ENCODE results near the gene SPANXC.

Gene SPANXC

GRCh38 chrX:141221611-141222010, 20.7 kb downstream of the SPANXC start:
- H3K4me3 ChIP-seq (ENCODE audit: insufficient read depth, low read length, poor library complexity, severe bottlenecking): no peak overlapping the region
- H3K9ac ChIP-seq (ENCODE audit: low read length): no peak overlapping the region
- H3K27me3 ChIP-seq (ENCODE audit: low read length): no peaks in the 10 kb centered on the region
- no peaks in the 10 kb centered on the region for H3K9me3 ChIP-seq (ENCODE audit: insufficient read depth, low read length)
- H4K20me1 ChIP-seq (ENCODE audit: low read depth, low read length): no peaks in the 10 kb centered on the region
- no peak for TF ChIP-seq EZH2phosphoT487 (conservative IDR thresholded peaks at IDR 0.05; ENCODE audit: low read length)
- no peak for TF ChIP-seq CTCF (IDR thresholded peaks at IDR 0.05; ENCODE audit: insufficient read depth, low read length, poor library complexity, severe bottlenecking)
- H2AFZ ChIP-seq (ENCODE audit: low read depth, low read length, severe bottlenecking): no peak overlapping the region
- H3K36me3 ChIP-seq (ENCODE audit: low read length): no peaks in the 10 kb centered on the region
- H3K79me2 ChIP-seq (ENCODE audit: insufficient read depth, low read length): no peaks in the 10 kb centered on the region
- no peak overlapping the region for H3K27ac ChIP-seq (ENCODE audit: low read depth, low read length)
- H3F3A ChIP-seq (ENCODE audit: insufficient read depth): no peaks in the 10 kb centered on the region
- no peak overlapping the region for H3K4me2 ChIP-seq (ENCODE audit: low read depth, low read length, poor library complexity, severe bottlenecking)
- H3K9me2 ChIP-seq (replicated peaks; ENCODE audit: insufficient read depth, low read length): no peaks in the 10 kb centered on the region

- Histone ChIP-seq H3F3A (ENCODE audit: insufficient read depth) (no peaks in the 10 kb centered on the region), H3K4me2 (ENCODE audit: low read depth, low read length, poor library complexity, severe bottlenecking) (no peak overlapping the region), H3K9me3 (ENCODE audit: insufficient read depth, low read length) (no peaks in the 10 kb centered on the region), H3K36me3 (ENCODE audit: low read length) (no peaks in the 10 kb centered on the region), H3K27me3 (ENCODE audit: low read length) (no peaks in the 10 kb centered on the region), H4K20me1 (ENCODE audit: low read depth, low read length) (no peaks in the 10 kb centered on the region), H3K9ac (ENCODE audit: low read length) (no peak overlapping the region), H3K79me2 (ENCODE audit: insufficient read depth, low read length) (no peaks in the 10 kb centered on the region), H3K27ac (ENCODE audit: low read depth, low read length) (no peak overlapping the region), H3K4me3 (ENCODE audit: insufficient read depth, low read length, poor library complexity, severe bottlenecking) (no peak overlapping the region), H3K9me2 (replicated peaks; ENCODE audit: insufficient read depth, low read length) (no peaks in the 10 kb centered on the region), H2AFZ (ENCODE audit: low read depth, low read length, severe bottlenecking) (no peak overlapping the region)
- TF ChIP-seq EZH2phosphoT487 (conservative IDR thresholded peaks at IDR 0.05; ENCODE audit: low read length) (no peak), CTCF (IDR thresholded peaks at IDR 0.05; ENCODE audit: insufficient read depth, low read length, poor library complexity, severe bottlenecking) (no peak)
Observed at GRCh38 chrX:141220342-141221008, 21.8 kb downstream of the SPANXC start.

GRCh38 chrX:141214196-141214595, 28.1 kb downstream of the SPANXC start:
- no peak overlapping the region for H3K9ac ChIP-seq (ENCODE audit: low read length)
- no peak overlapping the region for H2AFZ ChIP-seq (ENCODE audit: low read depth, low read length, severe bottlenecking)

More at GRCh38 chrX:141214196-141214595, 28.1 kb downstream of the SPANXC start:
- no peak overlapping the region for H3K4me3 ChIP-seq (ENCODE audit: insufficient read depth, low read length, poor library complexity, severe bottlenecking)
- H3K9me3 ChIP-seq (ENCODE audit: insufficient read depth, low read length): no peaks in the 10 kb centered on the region
- no peaks in the 10 kb centered on the region for H3K9me2 ChIP-seq (replicated peaks; ENCODE audit: insufficient read depth, low read length)
- no peaks in the 10 kb centered on the region for H4K20me1 ChIP-seq (ENCODE audit: low read depth, low read length)
- no peaks in the 10 kb centered on the region for H3K36me3 ChIP-seq (ENCODE audit: low read length)
- no peaks in the 10 kb centered on the region for H3F3A ChIP-seq (ENCODE audit: insufficient read depth)
- H3K4me2 ChIP-seq (ENCODE audit: low read depth, low read length, poor library complexity, severe bottlenecking): no peak overlapping the region
- TF ChIP-seq EZH2phosphoT487 (conservative IDR thresholded peaks at IDR 0.05; ENCODE audit: low read length) (no peak), CTCF (IDR thresholded peaks at IDR 0.05; ENCODE audit: insufficient read depth, low read length, poor library complexity, severe bottlenecking) (no peak)
- H3K27me3 ChIP-seq (ENCODE audit: low read length): no peaks in the 10 kb centered on the region
- H3K27ac ChIP-seq (ENCODE audit: low read depth, low read length): no peak overlapping the region
- no peaks in the 10 kb centered on the region for H3K79me2 ChIP-seq (ENCODE audit: insufficient read depth, low read length)
